C4-2B (cell line): ENCODE results near the gene P2RY8.
"Not testable (repeated sequence)": the region's sequence is repeated elsewhere in the genome, so short reads cannot be mapped to it uniquely, and the experiment has no call there.

Experiments used
- H3K27ac ChIP-seq: fragments of 450-650 bp; 2 replicates; pipeline ENCODE4 v1.5.1; 2017
- CTCF ChIP-seq: fragments of 450-650 bp; conservative IDR thresholded peaks from 2 replicates; pipeline ENCODE4 v1.5.1; 2017; ENCODE audit warnings: mild to moderate bottlenecking
- ZFX ChIP-seq: fragments of 450-650 bp; IDR thresholded peaks from 2 replicates; pipeline ENCODE4 v1.6.1; 2017

P2RY8 gene

GRCh38 chrX:1528186-1528883 lies 8.7 kb downstream of the P2RY8 start:
- TF ChIP-seq CTCF (no peak), ZFX (no peak)
- H3K27ac ChIP-seq, result no peak overlapping the region

- no peak for TF ChIP-seq ZFX
- TF ChIP-seq CTCF, result no peak
- H3K27ac ChIP-seq, result no peak overlapping the region
Measured at GRCh38 chrX:1527457-1527856, 9.5 kb downstream of the P2RY8 start.

- TF ChIP-seq ZFX (no peak), CTCF (no peak)
- no peak overlapping the region for H3K27ac ChIP-seq
Measured at GRCh38 chrX:1526565-1526964, 10.4 kb downstream of the P2RY8 start.

GRCh38 chrX:1525583-1526355 lies 11.2 kb downstream of the P2RY8 start:
- TF ChIP-seq ZFX (no peak), CTCF (no peak)
- no peak overlapping the region for H3K27ac ChIP-seq

- TF ChIP-seq ZFX, result no peak
- no peak for TF ChIP-seq CTCF
- no peak overlapping the region for H3K27ac ChIP-seq
Measured at GRCh38 chrX:1524874-1525582, 12.0 kb downstream of the P2RY8 start.

- not testable (repeated sequence) for H3K27ac ChIP-seq
Measured at GRCh38 chrX:1522905-1523304, 14.1 kb downstream of the P2RY8 start.

GRCh38 chrX:1521459-1521956 lies 15.5 kb downstream of the P2RY8 start:
- TF ChIP-seq ZFX, result no peak
- H3K27ac ChIP-seq, result no peak overlapping the region

GRCh38 chrX:1520350-1520749 lies 16.6 kb downstream of the P2RY8 start:
- H3K27ac ChIP-seq, result no peak overlapping the region
- TF ChIP-seq ZFX, result no peak
